Measurements from ENCODE around the gene MUSK.

DNA sequence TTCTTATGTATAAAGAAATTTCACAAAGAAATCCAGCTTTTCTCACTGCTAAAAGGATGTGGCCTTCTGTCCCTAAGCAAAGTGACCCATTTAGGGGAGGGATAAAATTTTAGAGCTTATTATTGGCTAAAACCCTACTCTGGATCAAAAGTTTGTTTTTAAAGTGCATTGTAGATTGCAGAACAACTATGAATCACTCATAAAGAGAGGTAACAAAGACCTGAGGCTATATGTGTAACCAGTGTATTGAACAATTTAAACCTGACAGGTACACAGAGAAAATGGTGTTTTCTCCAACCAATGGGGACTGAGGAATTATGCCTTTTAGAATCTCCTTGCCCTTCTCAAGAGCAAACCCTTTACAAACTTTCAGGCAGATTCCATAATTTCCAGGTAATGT lies 86.6 kb downstream of the MUSK start:
- TF ChIP-seq, protein P1, sequence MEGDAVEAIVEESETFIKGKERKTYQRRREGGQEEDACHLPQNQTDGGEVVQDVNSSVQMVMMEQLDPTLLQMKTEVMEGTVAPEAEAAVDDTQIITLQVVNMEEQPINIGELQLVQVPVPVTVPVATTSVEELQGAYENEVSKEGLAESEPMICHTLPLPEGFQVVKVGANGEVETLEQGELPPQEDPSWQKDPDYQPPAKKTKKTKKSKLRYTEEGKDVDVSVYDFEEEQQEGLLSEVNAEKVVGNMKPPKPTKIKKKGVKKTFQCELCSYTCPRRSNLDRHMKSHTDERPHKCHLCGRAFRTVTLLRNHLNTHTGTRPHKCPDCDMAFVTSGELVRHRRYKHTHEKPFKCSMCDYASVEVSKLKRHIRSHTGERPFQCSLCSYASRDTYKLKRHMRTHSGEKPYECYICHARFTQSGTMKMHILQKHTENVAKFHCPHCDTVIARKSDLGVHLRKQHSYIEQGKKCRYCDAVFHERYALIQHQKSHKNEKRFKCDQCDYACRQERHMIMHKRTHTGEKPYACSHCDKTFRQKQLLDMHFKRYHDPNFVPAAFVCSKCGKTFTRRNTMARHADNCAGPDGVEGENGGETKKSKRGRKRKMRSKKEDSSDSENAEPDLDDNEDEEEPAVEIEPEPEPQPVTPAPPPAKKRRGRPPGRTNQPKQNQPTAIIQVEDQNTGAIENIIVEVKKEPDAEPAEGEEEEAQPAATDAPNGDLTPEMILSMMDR (conservative IDR thresholded peaks at IDR 0.05; ENCODE audit: low read depth, low read length), result no peak
- TF ChIP-seq EZH2phosphoT487 (IDR thresholded peaks at IDR 0.05; ENCODE audit: borderline replicate concordance, low read length), result no peak

Measured in PC-3 (cell line).